K562 (cell line): ENCODE results near the gene PDZK1IP1. TPM values are rescaled to one million over a fixed set of nuclear protein-coding genes. Genes with fewer than 3 reads are reported as not detected.

ENCODE experiments used
- BACH1 ChIP-seq: fragments of 200-800 bp; sonication (Bioruptor generic); IDR thresholded peaks from 2 replicates; pipeline ENCODE4 v1.6.1; 2016; ENCODE audit warnings: missing genetic modification characterization, missing compliant biosample characterization
- BRCA1 ChIP-seq, 2 experiments: fragments of 450-650 bp in 1 of 2; sonication (generic) in 1 of 2; formaldehyde crosslinking in 1 of 2; IDR thresholded peaks; 2 replicates each; pipeline versions ENCODE4 v1.5.0 to v1.6.1; 2017 to 2020; ENCODE audit warnings: mild to moderate bottlenecking in 1 of 2, missing genetic modification reagents in 1 of 2
- DACH1 ChIP-seq: fragments of 450-650 bp; IDR thresholded peaks from 2 replicates; pipeline ENCODE4 v1.6.1; 2018; ENCODE audit not compliant: partially characterized antibody
- E2F3 ChIP-seq: fragments of 250-450 bp; sonication (Bioruptor Pico); IDR thresholded peaks from 2 replicates; pipeline ENCODE4 v1.4.0; 2020; ENCODE audit warnings: mild to moderate bottlenecking
- GTF2A2 ChIP-seq: IDR thresholded peaks from 2 replicates; pipeline ENCODE4 v1.6.1; 2016; ENCODE audit warnings: mild to moderate bottlenecking, missing genetic modification characterization, missing compliant biosample characterization
- GTF3C2 ChIP-seq: IDR thresholded peaks from 3 replicates; pipeline ENCODE4 v1.6.1; 2011; ENCODE audit warnings: borderline replicate concordance, mild to moderate bottlenecking, moderate library complexity; ENCODE audit not compliant: insufficient read length; ENCODE audit errors: extremely low read depth
- HDAC3 ChIP-seq: fragments of 450-650 bp; IDR thresholded peaks from 2 replicates; pipeline ENCODE4 v1.6.1; 2018; ENCODE audit warnings: borderline replicate concordance, mild to moderate bottlenecking, moderate library complexity; ENCODE audit not compliant: partially characterized antibody
- RBM25 ChIP-seq: fragments of 200-400 bp; formaldehyde crosslinking; IDR thresholded peaks from 2 replicates; pipeline ENCODE4 v1.6.1; 2018; ENCODE audit warnings: low read length, low read depth, moderate library complexity; ENCODE audit not compliant: severe bottlenecking
- SMAD2 ChIP-seq: fragments of 150-350 bp; IDR thresholded peaks from 2 replicates; pipeline ENCODE4 v1.6.1; 2014; ENCODE audit warnings: low read depth, mild to moderate bottlenecking, low read length
- SRSF7 ChIP-seq: fragments of 200-400 bp; formaldehyde crosslinking; optimal IDR thresholded peaks from 2 replicates; pipeline ENCODE3; 2017; ENCODE audit warnings: mild to moderate bottlenecking, low read depth, low read length
- ZBTB33 ChIP-seq: sonication (generic); formaldehyde crosslinking; IDR thresholded peaks from 2 replicates; pipeline ENCODE4 v1.8.1; 2023; ENCODE audit warnings: mild to moderate bottlenecking, missing genetic modification reagents
- ZFP1 ChIP-seq: fragments of 450-650 bp; formaldehyde crosslinking; IDR thresholded peaks from 2 replicates; pipeline ENCODE4 v1.4.0; 2020; ENCODE audit warnings: mild to moderate bottlenecking, mixed read lengths
- ZFP91 ChIP-seq: sonication (generic); formaldehyde crosslinking; IDR thresholded peaks from 2 replicates; pipeline ENCODE4 v1.8.0; 2022; ENCODE audit warnings: mild to moderate bottlenecking, missing genetic modification reagents
- ZNF140 ChIP-seq: fragments of 250-450 bp; sonication (Bioruptor Pico); IDR thresholded peaks from 2 replicates; pipeline ENCODE4 v1.8.0; 2021; ENCODE audit warnings: moderate library complexity, mild to moderate bottlenecking, inconsistent platforms
- ZNF175 ChIP-seq: fragments of 200-800 bp; sonication (Bioruptor generic); IDR thresholded peaks from 2 replicates; pipeline ENCODE4 v1.6.1; 2016; ENCODE audit warnings: low read depth, mild to moderate bottlenecking, missing genetic modification characterization, missing compliant biosample characterization
- ZNF197 ChIP-seq: fragments of 200-800 bp; sonication (Bioruptor generic); IDR thresholded peaks from 2 replicates; pipeline ENCODE4 v1.6.1; 2016; ENCODE audit warnings: low read depth, missing genetic modification characterization, missing compliant biosample characterization
- ZNF280A ChIP-seq: fragments of 450-650 bp; IDR thresholded peaks from 2 replicates; pipeline ENCODE4 v1.6.1; 2018; ENCODE audit warnings: mild to moderate bottlenecking, low read depth; ENCODE audit not compliant: partially characterized antibody
- ZNF444 ChIP-seq: fragments of 250-450 bp; sonication (Bioruptor Pico); IDR thresholded peaks from 2 replicates; pipeline ENCODE4 v1.4.0; 2020; ENCODE audit warnings: mild to moderate bottlenecking, moderate library complexity
- ZNF75A ChIP-seq: fragments of 450-650 bp; formaldehyde crosslinking; IDR thresholded peaks from 2 replicates; pipeline ENCODE4 v1.4.0; 2020; ENCODE audit warnings: mild to moderate bottlenecking
- ZNF764 ChIP-seq: fragments of 250-450 bp; sonication (Bioruptor Pico); IDR thresholded peaks from 2 replicates; pipeline ENCODE4 v1.4.0; 2020; ENCODE audit warnings: low read depth, mild to moderate bottlenecking, moderate library complexity
- polyA plus RNA-seq, 8 experiments: library from polyadenylated mRNA; depleted of rRNA in 4 of 8; stranded (reverse) in 5 of 8; unstranded in 3 of 8; fragments of >200 nt; fragmentation: Nextera tagmentation in 2 of 8; fragmentation: Illumina TruSeq in 1 of 8; extraction: Ambion mirVana in 2 of 8; extraction: Trizol in 1 of 8; gene quantifications; 2 replicates each; pipeline versions ENCODE4 v1.2.1 to v1.2.3, GENCODE V29; 2011 to 2014; ENCODE audit warnings: inconsistent platforms in 1 of 8, missing spikeins in 1 of 8
- total RNA-seq, 7 experiments: library from RNA; depleted of rRNA in 6 of 7; stranded (reverse); fragments of >200 nt in 6 of 7; fragmentation: Illumina TruSeq in 2 of 7; extraction: Trizol in 2 of 7; gene quantifications; 2 replicates each; pipeline versions ENCODE4 v1.2.1 to v1.2.3, GENCODE V29; 2011 to 2021; ENCODE audit warnings: low replicate concordance in 1 of 7

The PDZK1IP1 gene
- total and polyA plus RNA-seq, 9 of the 15 experiments (the other 6 are each of a cell fraction or from before 2014, with no cell fraction given) = 0.17 to 0.68 (median 0.53) TPM; not detected in 2

- TF ChIP-seq ZFP91 (no peak), E2F3 (CRISPR knock-in tag) (no peak), DACH1 (no peak), ZFP1 (CRISPR knock-in tag) (no peak), ZNF140 (CRISPR knock-in tag) (no peak), ZBTB33 (CRISPR knock-in tag) (no peak), ZNF197 (CRISPR knock-in tag) (no peak), RBM25 (no peak), SMAD2 (no peak), BACH1 (tag) (no peak), SRSF7 (no peak), GTF3C2 (no peak), GTF2A2 (no peak), ZNF175 (CRISPR knock-in tag) (no peak), ZNF764 (no peak), ZNF444 (CRISPR knock-in tag) (no peak), BRCA1 (IDR thresholded peaks at IDR 0.05) (no peak), BRCA1 (CRISPR knock-in tag; IDR thresholded peaks at IDR 0.05) (no peak), ZNF75A (no peak), HDAC3 (no peak), ZNF280A (no peak)
Measured at GRCh38 chr1:47181955-47182675, 7.7 kb downstream of the PDZK1IP1 start (continued).
